SK-N-SH treated with all-trans-retinoic acid at 6 μM for 48 hours (cell line): ENCODE results near the gene NXN.

ENCODE experiments used
- ARNTL ChIP-seq: fragments of 450-650 bp; formaldehyde crosslinking; IDR thresholded peaks from 2 replicates; pipeline ENCODE4 v1.5.0; 2020; ENCODE audit warnings: low read depth, mild to moderate bottlenecking, moderate library complexity, borderline replicate concordance
- ISL1 ChIP-seq: fragments of 250-450 bp; sonication (Bioruptor Pico); IDR thresholded peaks from 2 replicates; pipeline ENCODE4 v2.1.2; 2022; ENCODE audit warnings: mild to moderate bottlenecking, moderate library complexity
- ZFP3 ChIP-seq: fragments of 250-450 bp; sonication (Bioruptor Pico); IDR thresholded peaks from 2 replicates; pipeline ENCODE4 v1.5.0; 2020; ENCODE audit warnings: mild to moderate bottlenecking, moderate library complexity
- ZFP30 ChIP-seq: fragments of 450-650 bp; formaldehyde crosslinking; IDR thresholded peaks from 2 replicates; pipeline ENCODE4 v1.5.0; 2022; ENCODE audit warnings: mild to moderate bottlenecking, moderate library complexity
- ZNF565 ChIP-seq: fragments of 450-650 bp; formaldehyde crosslinking; conservative IDR thresholded peaks from 2 replicates; pipeline ENCODE4 v1.5.0; 2020; ENCODE audit warnings: low read depth, mild to moderate bottlenecking, moderate library complexity
- ZNF70 ChIP-seq: fragments of 450-650 bp; formaldehyde crosslinking; IDR thresholded peaks from 2 replicates; pipeline ENCODE4 v1.5.0; 2020; ENCODE audit warnings: mild to moderate bottlenecking, moderate library complexity
- ZNF8 ChIP-seq: fragments of 450-650 bp; formaldehyde crosslinking; IDR thresholded peaks from 2 replicates; pipeline ENCODE4 v1.5.0; 2020; ENCODE audit warnings: mild to moderate bottlenecking, moderate library complexity
- TF ChIP-seq, protein P1 (sequence below): fragments of 250-450 bp; sonication (Bioruptor Pico); IDR thresholded peaks from 2 replicates; pipeline ENCODE4 v1.5.0; 2020; ENCODE audit warnings: mild to moderate bottlenecking, moderate library complexity

DNA sequence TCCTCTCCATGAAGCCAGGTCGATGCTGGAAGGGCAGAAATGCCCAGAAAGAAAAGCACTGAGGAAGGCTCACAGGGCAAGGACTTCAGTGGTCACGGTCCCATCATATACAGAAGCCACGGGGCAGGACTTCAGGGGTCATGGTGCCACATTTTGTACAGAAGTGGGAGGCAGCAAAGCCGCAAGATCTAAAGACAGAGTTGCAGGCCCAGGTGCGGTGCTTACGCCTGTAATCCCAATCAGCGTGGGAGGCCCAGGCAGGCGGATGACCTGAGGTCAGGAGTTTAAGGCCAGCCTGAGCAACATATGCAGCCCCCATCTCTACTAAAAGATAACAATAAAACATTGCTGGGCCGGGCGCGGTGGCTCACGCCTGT is 96.0 kb downstream of the NXN start:
- TF ChIP-seq ARNTL (CRISPR knock-in tag) (no peak), ZNF70 (no peak), ZNF8 (CRISPR knock-in tag) (no peak), ISL1 (no peak), ZFP3 (CRISPR knock-in tag) (no peak), ZNF565 (CRISPR knock-in tag) (no peak), ZFP30 (CRISPR knock-in tag) (no peak)
- TF ChIP-seq, protein P1, sequence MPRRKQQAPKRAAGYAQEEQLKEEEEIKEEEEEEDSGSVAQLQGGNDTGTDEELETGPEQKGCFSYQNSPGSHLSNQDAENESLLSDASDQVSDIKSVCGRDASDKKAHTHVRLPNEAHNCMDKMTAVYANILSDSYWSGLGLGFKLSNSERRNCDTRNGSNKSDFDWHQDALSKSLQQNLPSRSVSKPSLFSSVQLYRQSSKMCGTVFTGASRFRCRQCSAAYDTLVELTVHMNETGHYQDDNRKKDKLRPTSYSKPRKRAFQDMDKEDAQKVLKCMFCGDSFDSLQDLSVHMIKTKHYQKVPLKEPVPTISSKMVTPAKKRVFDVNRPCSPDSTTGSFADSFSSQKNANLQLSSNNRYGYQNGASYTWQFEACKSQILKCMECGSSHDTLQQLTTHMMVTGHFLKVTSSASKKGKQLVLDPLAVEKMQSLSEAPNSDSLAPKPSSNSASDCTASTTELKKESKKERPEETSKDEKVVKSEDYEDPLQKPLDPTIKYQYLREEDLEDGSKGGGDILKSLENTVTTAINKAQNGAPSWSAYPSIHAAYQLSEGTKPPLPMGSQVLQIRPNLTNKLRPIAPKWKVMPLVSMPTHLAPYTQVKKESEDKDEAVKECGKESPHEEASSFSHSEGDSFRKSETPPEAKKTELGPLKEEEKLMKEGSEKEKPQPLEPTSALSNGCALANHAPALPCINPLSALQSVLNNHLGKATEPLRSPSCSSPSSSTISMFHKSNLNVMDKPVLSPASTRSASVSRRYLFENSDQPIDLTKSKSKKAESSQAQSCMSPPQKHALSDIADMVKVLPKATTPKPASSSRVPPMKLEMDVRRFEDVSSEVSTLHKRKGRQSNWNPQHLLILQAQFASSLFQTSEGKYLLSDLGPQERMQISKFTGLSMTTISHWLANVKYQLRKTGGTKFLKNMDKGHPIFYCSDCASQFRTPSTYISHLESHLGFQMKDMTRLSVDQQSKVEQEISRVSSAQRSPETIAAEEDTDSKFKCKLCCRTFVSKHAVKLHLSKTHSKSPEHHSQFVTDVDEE (CRISPR knock-in tag) = no peak
